KMS-11 (cell line): Measurements from ENCODE around the gene DECR2.
"Not testable (repeated sequence)": the region's sequence is repeated elsewhere in the genome, so short reads cannot be mapped to it uniquely, and the experiment has no call there.

ENCODE experiments used
- H2AFZ ChIP-seq: fragments of 200-600 bp; sonication (generic); 2 replicates; pipeline ENCODE4 v1.6.1; 2016; ENCODE audit warnings: antibody characterized with exemption, mixed run types, low read depth
- H3K27ac ChIP-seq: fragments of 200-600 bp; sonication (generic); 2 replicates; pipeline ENCODE4 v1.6.1; 2016; ENCODE audit warnings: mild to moderate bottlenecking, mixed run types
- H3K27me3 ChIP-seq: fragments of 200-600 bp; sonication (generic); 2 replicates; pipeline ENCODE4 v1.6.1; 2017; ENCODE audit warnings: mild to moderate bottlenecking, low read depth, mixed run types, moderate library complexity; ENCODE audit not compliant: insufficient read depth
- H3K36me3 ChIP-seq: fragments of 200-600 bp; sonication (generic); 2 replicates; pipeline ENCODE4 v1.6.1; 2017; ENCODE audit warnings: mild to moderate bottlenecking, mixed run types; ENCODE audit not compliant: insufficient read depth
- H3K4me1 ChIP-seq: fragments of 200-600 bp; sonication (generic); 2 replicates; pipeline ENCODE4 v1.6.1; 2016; ENCODE audit warnings: mild to moderate bottlenecking, low read depth, mixed run types; ENCODE audit not compliant: poor library complexity, severe bottlenecking
- H3K4me2 ChIP-seq: fragments of 200-600 bp; sonication (generic); 2 replicates; pipeline ENCODE4 v1.7.0; 2016; ENCODE audit warnings: mild to moderate bottlenecking, mixed run types
- H3K4me3 ChIP-seq: fragments of 200-600 bp; sonication (generic); IDR thresholded peaks from 2 replicates; pipeline ENCODE4 v1.6.1; 2017; ENCODE audit warnings: low read depth, low read length, mixed read lengths; ENCODE audit not compliant: insufficient read depth
- H3K79me2 ChIP-seq: fragments of 200-600 bp; sonication (generic); 2 replicates; pipeline ENCODE4 v1.6.1; 2016; ENCODE audit warnings: low read depth, mixed run types; ENCODE audit not compliant: insufficient read depth
- H3K9ac ChIP-seq: fragments of 200-600 bp; sonication (generic); 2 replicates; pipeline ENCODE4 v1.6.1; 2016; ENCODE audit warnings: mild to moderate bottlenecking, mixed run types
- H4K20me1 ChIP-seq: fragments of 200-600 bp; sonication (generic); 2 replicates; pipeline ENCODE4 v1.6.1; 2016; ENCODE audit warnings: mild to moderate bottlenecking, mixed run types; ENCODE audit not compliant: insufficient read depth
- CTCF ChIP-seq: fragments of 200-600 bp; sonication (generic); conservative IDR thresholded peaks from 2 replicates; pipeline ENCODE4 v1.6.1; 2017; ENCODE audit warnings: low read depth, mild to moderate bottlenecking, antibody characterized with exemption, low read length, moderate library complexity, mixed read lengths

DECR2 gene

GRCh38 chr16:375927-376816 is 25.5 kb upstream of the DECR2 start:
- no peaks in the 10 kb centered on the region for H3K27me3 ChIP-seq
- TF ChIP-seq CTCF: no peak
- no peak overlapping the region for H3K27ac ChIP-seq
- H3K36me3 ChIP-seq: no peaks in the 10 kb centered on the region
- H3K4me3 ChIP-seq: no peak overlapping the region
- H3K4me1 ChIP-seq: peaks cover 8% of the 10 kb centered on the region
- no peaks in the 10 kb centered on the region for H4K20me1 ChIP-seq
- H2AFZ ChIP-seq: no peak overlapping the region
- H3K4me2 ChIP-seq: no peak overlapping the region
- H3K79me2 ChIP-seq: no peaks in the 10 kb centered on the region; the same call in 1 of the 2 replicates
- H3K9ac ChIP-seq: no peak overlapping the region

- Histone ChIP-seq H3K27ac (no peak overlapping the region), H3K79me2 (no peaks in the 10 kb centered on the region; the same call in 1 of the 2 replicates), H4K20me1 (no peaks in the 10 kb centered on the region), H3K36me3 (no peaks in the 10 kb centered on the region), H2AFZ (no peak overlapping the region), H3K27me3 (no peaks in the 10 kb centered on the region), H3K4me2 (no peak overlapping the region), H3K4me1 (peaks cover 7% of the 10 kb centered on the region), H3K9ac (no peak overlapping the region), H3K4me3 (no peak overlapping the region)
- TF ChIP-seq CTCF: no peak
Observed at GRCh38 chr16:376817-377418, 24.8 kb upstream of the DECR2 start.

- Histone ChIP-seq H3K9ac (no peak overlapping the region), H3K27me3 (no peaks in the 10 kb centered on the region), H3K79me2 (no peaks in the 10 kb centered on the region; the same call in 1 of the 2 replicates), H3K4me2 (no peak overlapping the region), H3K36me3 (no peaks in the 10 kb centered on the region), H3K4me3 (no peak overlapping the region), H4K20me1 (no peaks in the 10 kb centered on the region), H3K4me1 (peaks cover 8% of the 10 kb centered on the region), H2AFZ (no peak overlapping the region), H3K27ac (no peak overlapping the region)
- no peak for TF ChIP-seq CTCF
Observed at GRCh38 chr16:377419-377951, 24.2 kb upstream of the DECR2 start.

- H3K4me2 ChIP-seq, H3K4me3 ChIP-seq, H2AFZ ChIP-seq, H3K36me3 ChIP-seq, H3K9ac ChIP-seq, H3K79me2 ChIP-seq, H3K27ac ChIP-seq, H3K27me3 ChIP-seq, H4K20me1 ChIP-seq: not testable (repeated sequence)
- H3K4me1 ChIP-seq: peaks cover 15% of the 10 kb centered on the region
Observed at GRCh38 chr16:378113-378820, 23.4 kb upstream of the DECR2 start.
